HEK293T (cell line): ENCODE results near the gene AGBL5.

ENCODE experiments used
- CTCF ChIA-PET: fragments of 350-600 bp; formaldehyde crosslinking; extraction: SDS; loops from one replicate; lab custom pipeline; 2021; ENCODE audit warnings: antibody characterized with exemption, inconsistent platforms; lab: Yijun Ruan, JAX
- POLR2A ChIA-PET: fragments of 350-600 bp; formaldehyde crosslinking; extraction: SDS; loops from one replicate; lab custom pipeline; 2020; ENCODE audit warnings: antibody characterized with exemption, inconsistent platforms; lab: Yijun Ruan, JAX
- DNase-seq: peaks from one replicate; pipeline ENCODE4 v3.0.0; 2012; ENCODE audit warnings: mixed read lengths; ENCODE audit errors: extremely low spot score
- ARNT ChIP-seq: fragments of 450-650 bp; IDR thresholded peaks from 2 replicates; pipeline ENCODE4 v1.6.1; 2017; ENCODE audit warnings: mild to moderate bottlenecking
- CTBP1 ChIP-seq: fragments of 450-650 bp; IDR thresholded peaks from 2 replicates; pipeline ENCODE4 v1.6.1; 2016; ENCODE audit warnings: borderline replicate concordance
- ELF4 ChIP-seq: fragments of 450-650 bp; IDR thresholded peaks from 2 replicates; pipeline ENCODE4 v1.6.1; 2017; ENCODE audit warnings: antibody characterized with exemption
- FOXA1 ChIP-seq: fragments of 450-650 bp; IDR thresholded peaks from 2 replicates; pipeline ENCODE4 v1.6.1; 2016; ENCODE audit warnings: mild to moderate bottlenecking
- FOXK2 ChIP-seq: fragments of 450-650 bp; IDR thresholded peaks from 2 replicates; pipeline ENCODE4 v1.6.1; 2016; ENCODE audit warnings: mild to moderate bottlenecking
- FOXM1 ChIP-seq: fragments of 450-650 bp; IDR thresholded peaks from 2 replicates; pipeline ENCODE4 v1.6.1; 2017; ENCODE audit warnings: mild to moderate bottlenecking, borderline replicate concordance
- HDGF ChIP-seq: fragments of 450-650 bp; IDR thresholded peaks from 2 replicates; pipeline ENCODE4 v1.6.1; 2017; ENCODE audit warnings: antibody characterized with exemption, borderline replicate concordance
- L3MBTL2 ChIP-seq: fragments of 450-650 bp; conservative IDR thresholded peaks from 2 replicates; pipeline ENCODE4 v1.6.1; 2016; ENCODE audit warnings: mild to moderate bottlenecking
- LEF1 ChIP-seq: fragments of 450-650 bp; IDR thresholded peaks from 2 replicates; pipeline ENCODE4 v1.6.1; 2017; ENCODE audit warnings: mild to moderate bottlenecking, borderline replicate concordance
- NFRKB ChIP-seq: fragments of 450-650 bp; IDR thresholded peaks from 2 replicates; pipeline ENCODE4 v1.6.1; 2016; ENCODE audit warnings: mild to moderate bottlenecking, moderate library complexity
- SP1 ChIP-seq: fragments of 450-650 bp; IDR thresholded peaks from 2 replicates; pipeline ENCODE4 v1.6.1; 2017
- SUZ12 ChIP-seq: fragments of 450-650 bp; IDR thresholded peaks from 2 replicates; pipeline ENCODE4 v1.6.1; 2016; ENCODE audit warnings: mild to moderate bottlenecking
- TARDBP ChIP-seq: fragments of 450-650 bp; IDR thresholded peaks from 2 replicates; pipeline ENCODE4 v1.6.1; 2016
- ZNF384 ChIP-seq: fragments of 450-650 bp; IDR thresholded peaks from 2 replicates; pipeline ENCODE4 v1.6.1; 2016
- TF ChIP-seq, protein P1 (sequence below): fragments of 450-650 bp; IDR thresholded peaks from 2 replicates; pipeline ENCODE4 v1.6.1; 2016

AGBL5 gene

DNA sequence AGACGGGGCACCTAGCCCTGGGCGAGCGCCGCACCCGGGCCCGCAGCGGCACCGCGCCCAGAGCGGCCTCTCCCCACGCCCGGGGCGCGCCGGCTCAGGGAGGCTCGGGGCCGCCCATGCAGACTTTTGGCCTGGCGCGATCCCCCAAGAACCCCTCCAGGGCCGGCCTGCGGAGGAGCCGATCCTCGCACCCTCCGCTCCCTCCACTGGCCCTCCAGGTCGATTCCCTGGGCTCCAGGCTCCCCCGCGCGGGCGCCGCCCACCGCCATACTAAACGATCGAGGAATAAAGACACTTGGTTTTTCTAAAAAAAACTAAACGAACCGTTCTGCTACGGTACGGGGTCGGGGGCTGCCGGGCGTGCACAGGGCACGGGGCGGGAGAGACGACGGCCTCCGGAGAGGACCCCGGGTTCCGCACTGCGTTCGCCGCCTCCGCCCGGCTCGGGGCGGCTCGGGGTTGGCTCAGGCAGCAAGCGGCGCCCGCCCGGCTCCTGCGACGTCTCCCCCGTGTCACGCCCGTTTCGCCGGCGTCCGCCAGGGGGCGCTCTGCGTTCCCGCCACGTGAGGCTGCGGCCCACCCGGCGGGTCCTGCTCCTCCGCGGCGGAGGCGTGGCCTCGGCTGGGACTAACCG is 34.7 kb downstream of the AGBL5 start:
- POLR2A ChIA-PET = interaction anchor here (0.6 to 7.4 kb wide), 10 partner anchors 9 to 217 kb away, joined by 3 to 76 read pairs (median 6); partner anchors contain the start of genes ABHD1, AGBL5, ATRAID and OST4

DNA sequence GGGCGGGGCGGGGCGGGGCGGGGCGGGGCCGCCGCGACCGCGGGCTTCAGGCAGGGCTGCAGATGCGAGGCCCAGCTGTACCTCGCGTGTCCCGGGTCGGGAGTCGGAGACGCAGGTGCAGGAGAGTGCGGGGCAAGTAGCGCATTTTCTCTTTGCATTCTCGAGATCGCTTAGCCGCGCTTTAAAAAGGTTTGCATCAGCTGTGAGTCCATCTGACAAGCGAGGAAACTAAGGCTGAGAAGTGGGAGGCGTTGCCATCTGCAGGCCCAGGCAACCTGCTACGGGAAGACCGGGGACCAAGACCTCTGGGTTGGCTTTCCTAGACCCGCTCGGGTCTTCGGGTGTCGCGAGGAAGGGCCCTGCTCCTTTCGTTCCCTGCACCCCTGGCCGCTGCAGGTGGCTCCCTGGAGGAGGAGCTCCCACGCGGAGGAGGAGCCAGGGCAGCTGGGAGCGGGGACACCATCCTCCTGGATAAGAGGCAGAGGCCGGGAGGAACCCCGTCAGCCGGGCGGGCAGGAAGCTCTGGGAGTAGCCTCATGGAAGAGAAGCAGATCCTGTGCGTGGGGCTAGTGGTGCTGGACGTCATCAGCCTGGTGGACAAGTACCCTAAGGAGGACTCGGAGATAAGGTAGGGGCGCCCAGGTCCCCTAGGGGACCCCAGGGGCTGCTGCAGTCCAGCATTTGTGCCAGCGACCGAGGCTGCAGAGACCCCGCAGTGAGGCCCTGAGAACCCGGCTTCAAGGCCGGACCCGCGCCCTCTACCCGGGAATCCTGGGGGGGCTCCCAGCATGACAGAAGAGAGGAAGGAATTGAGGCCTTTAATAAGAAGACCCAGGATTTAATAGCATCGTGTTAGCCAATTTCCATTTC is 35.5 kb downstream of the AGBL5 start, which contains the start of gene KHK:
Gene KHK (plus strand): TSS at position 49 of the 870 bp plus-strand sequence. CDS start 488 bp downstream, at position 537.
- DNase-seq = peak; percentile 51
- CTCF ChIA-PET = interaction anchor here (0.6 to 1.8 kb wide), 9 partner anchors 13 to 216 kb away, joined by 3 to 6 read pairs (median 3); partner anchors contain the start of gene ABHD1

More for the DNA sequence above, 34.7 kb downstream of the AGBL5 start:
- CTCF ChIA-PET = interaction anchor here (0.9 to 1.8 kb wide), 5 partner anchors 13 to 105 kb away, joined by 3 to 6 read pairs (median 3); partner anchors contain the start of gene AGBL5
- TF ChIP-seq L3MBTL2 (peak; percentile 63), SUZ12 (no peak), CTBP1 (no peak), FOXK2 (no peak), FOXM1 (no peak), ARNT (peak; percentile 47; the same call in 1 of the 2 replicates), FOXA1 (no peak)
- peak; percentile 98 for DNase-seq

DNA sequence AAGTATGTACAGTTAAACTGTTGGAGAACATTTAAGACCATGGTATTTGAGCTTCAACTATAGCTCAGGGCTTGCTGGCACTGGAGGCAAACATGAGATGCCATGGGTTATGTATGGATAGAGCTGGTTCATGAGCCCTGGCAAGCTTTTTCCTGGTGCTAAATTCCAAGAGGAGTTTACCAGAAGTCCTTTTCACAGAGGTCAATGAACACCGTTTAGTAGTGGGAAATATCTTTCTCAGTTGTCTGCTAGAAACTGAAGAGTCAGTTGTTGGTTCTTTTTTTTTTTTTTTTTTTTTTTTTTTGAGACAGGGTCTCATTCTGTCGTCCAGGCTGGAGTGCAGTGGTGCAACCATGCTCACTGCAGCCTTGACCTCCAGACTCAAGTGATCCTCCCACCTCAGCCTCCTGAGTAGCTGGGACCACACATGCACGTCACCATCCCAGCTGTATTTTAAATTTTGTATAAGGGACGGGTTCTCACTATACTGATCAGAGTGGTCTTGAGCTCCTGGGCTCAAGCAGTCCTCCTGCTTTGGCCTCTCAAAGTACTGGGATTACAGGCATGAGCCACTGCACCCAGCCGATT is 36.4 kb downstream of the AGBL5 start:
- ChIA-PET POLR2A (interaction anchor here (0.9 to 5.2 kb wide), 6 partner anchors 9 to 215 kb away, joined by 3 to 37 read pairs (median 8); partner anchors contain the start of genes ABHD1, AGBL5 and OST4), CTCF (interaction anchor here (0.6 to 1.8 kb wide), 7 partner anchors 12 to 216 kb away, joined by 3 to 6 read pairs (median 3); partner anchors contain the start of gene ABHD1)
- no peak for DNase-seq
- no peak for TF ChIP-seq ARNT

More for the DNA sequence above, 35.5 kb downstream of the AGBL5 start, which contains the start of gene KHK:
- POLR2A ChIA-PET = interaction anchor here (0.6 to 5.2 kb wide), 12 partner anchors 10 to 216 kb away, joined by 3 to 37 read pairs (median 3); partner anchors contain the start of genes ABHD1, AGBL5, ATRAID and OST4
- TF ChIP-seq SP1 (no peak), LEF1 (no peak), ARNT (no peak), TARDBP (no peak), ZNF384 (no peak)

DNA sequence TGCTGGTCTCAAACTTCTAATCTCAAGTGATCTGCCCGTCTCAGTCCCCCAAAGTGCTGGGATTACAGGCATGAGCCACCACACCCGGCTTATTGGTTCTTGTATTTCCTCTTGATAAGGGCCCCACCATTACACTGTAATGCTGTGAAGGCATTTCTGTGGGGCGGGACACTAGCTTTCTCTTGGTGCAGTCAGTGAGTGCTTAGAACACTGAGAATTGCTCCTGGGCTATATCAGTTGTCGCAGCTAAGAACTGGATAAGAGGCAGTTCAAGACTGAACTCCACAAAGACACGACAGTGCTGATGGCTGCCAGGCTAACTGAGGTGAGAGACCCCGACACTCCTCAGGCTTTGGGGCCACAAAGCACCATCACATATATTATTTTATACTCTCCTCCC is 37.2 kb downstream of the AGBL5 start:
- TF ChIP-seq CTBP1 (no peak), FOXK2 (no peak), ZNF384 (no peak)
- ChIA-PET CTCF (interaction anchor here (0.6 to 0.9 kb wide), 5 partner anchors 16 to 215 kb away, joined by 3 to 4 read pairs (median 3); partner anchors contain the start of gene ABHD1), POLR2A (interaction anchor here (0.9 to 5.2 kb wide), 2 partner anchors 38 to 175 kb away, joined by 3 to 37 read pairs; partner anchors contain the start of gene AGBL5)
- DNase-seq = no peak

DNA sequence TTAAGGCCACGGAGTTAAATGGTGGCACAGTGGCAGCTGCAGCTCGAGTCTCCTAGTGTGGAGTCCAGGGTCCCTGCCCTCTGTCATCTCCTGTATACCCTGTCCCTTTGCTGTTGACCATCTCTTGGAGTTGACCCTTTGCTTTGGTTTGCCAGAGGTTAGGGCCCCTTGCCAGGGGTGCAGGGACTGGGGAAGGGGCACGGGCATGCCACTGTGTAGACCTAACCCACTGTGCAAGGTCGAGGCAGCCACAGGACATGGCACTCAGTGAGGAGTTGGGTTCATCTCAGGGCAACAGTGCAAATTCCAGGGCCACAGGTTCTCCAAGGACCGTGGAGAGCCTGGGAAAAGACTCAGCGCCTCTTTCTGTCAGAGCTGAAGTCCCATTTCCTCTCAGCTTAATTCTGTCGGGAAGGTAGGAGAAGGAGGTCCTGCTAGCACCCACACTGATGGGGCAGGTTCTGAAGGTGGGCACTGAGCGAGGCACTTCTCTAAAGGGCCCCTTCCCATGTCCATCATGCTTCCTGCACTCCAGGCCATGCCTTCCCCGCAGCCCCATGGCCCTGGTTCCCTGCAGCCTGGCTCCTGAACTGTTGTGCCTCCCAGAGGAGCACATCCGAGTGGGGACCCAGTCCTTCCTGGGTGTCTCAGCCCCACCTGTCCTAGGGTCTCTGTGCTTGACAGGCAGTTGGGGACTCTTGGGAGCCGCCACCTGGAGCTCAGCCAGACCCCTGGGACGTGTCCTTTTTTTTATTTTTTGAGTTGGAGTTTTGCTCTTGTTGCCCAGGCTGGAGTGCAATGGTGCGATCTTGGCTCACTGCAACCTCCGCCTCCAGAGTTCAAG is 37.9 kb downstream of the AGBL5 start:
- ChIA-PET CTCF (interaction anchor here (0.6 to 0.9 kb wide), 3 partner anchors 16 to 127 kb away, joined by 3 to 4 read pairs (median 3); partner anchors contain the start of gene ABHD1), POLR2A (interaction anchor here (0.9 to 5.2 kb wide), 3 partner anchors 8 to 174 kb away, joined by 3 to 37 read pairs (median 4); partner anchors contain the start of gene AGBL5)
- no peak for DNase-seq
- TF ChIP-seq LEF1 (no peak), FOXA1 (no peak), ZNF384 (no peak), NFRKB (no peak), HDGF (no peak), FOXK2 (no peak), ELF4 (no peak), TARDBP (no peak), L3MBTL2 (no peak), FOXM1 (no peak)
- TF ChIP-seq, protein P1, sequence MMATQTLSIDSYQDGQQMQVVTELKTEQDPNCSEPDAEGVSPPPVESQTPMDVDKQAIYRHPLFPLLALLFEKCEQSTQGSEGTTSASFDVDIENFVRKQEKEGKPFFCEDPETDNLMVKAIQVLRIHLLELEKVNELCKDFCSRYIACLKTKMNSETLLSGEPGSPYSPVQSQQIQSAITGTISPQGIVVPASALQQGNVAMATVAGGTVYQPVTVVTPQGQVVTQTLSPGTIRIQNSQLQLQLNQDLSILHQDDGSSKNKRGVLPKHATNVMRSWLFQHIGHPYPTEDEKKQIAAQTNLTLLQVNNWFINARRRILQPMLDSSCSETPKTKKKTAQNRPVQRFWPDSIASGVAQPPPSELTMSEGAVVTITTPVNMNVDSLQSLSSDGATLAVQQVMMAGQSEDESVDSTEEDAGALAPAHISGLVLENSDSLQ = no peak
